NK-92 (cell line): ENCODE data around the gene SDHA.
"Not testable (repeated sequence)": the region's sequence is repeated elsewhere in the genome, so short reads cannot be mapped to it uniquely, and the experiment has no call there.

Experiments
- DNase-seq: peaks from one replicate; lab custom pipeline; 2025; ENCODE audit not compliant: unreplicated experiment; lab: John Stamatoyannopoulos, UW

The SDHA gene

DNA sequence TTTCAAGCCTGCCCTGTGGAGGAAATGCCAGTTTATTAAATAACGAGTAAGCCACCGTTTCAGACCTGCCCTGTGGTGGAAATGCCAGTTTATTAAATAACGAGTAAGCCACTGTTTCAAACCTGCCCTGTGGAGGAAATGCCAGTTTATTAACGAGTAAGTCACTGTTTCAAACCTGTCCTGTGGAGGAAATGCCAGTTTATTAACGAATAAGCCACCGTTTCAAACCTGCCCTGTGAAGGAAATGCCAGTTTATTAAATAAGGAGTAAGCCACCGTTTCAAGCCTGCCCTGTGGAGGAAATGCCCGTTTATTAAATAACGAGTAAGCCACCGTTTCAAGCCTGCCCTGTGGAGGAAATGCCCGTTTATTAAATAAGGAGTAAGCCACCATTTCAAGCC lies 33.9 kb downstream of the SDHA start:
- DNase-seq, result not testable (repeated sequence)

DNA sequence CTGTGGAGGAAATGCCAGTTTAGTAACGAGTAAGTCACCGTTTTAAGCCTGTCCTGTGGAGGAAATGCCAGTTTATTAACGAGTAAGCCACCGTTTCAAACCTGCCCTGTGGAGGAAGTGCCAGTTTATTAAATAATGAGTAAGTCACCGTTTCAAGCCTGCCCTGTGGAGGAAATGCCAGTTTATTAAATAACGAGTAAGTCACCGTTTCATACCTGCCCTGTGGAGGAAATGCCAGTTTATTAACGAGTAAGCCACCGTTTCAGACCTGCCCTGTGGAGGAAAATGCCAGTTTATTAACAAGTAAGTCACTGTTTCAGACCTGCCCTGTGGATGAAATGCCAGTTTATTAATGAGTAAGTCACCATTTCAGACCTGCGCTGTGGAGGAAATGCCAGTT lies 34.4 kb downstream of the SDHA start:
- DNase-seq, result no peak

DNA sequence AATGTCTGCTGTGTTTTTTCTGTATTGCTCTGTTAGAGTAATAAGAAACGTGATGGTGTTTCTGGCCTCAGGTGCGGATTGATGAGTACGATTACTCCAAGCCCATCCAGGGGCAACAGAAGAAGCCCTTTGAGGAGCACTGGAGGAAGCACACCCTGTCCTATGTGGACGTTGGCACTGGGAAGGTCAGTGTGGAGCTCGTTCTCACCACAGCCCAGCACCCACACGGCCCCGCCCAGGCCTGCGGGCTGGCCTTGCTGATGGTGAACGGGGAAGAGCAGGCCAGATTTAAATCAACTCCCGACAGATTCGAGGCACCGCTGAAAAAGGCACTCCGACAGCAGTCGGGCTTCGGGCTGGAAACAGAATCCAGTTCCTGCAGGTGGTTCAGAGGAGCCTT lies 36.2 kb downstream of the SDHA start:
- not testable (repeated sequence) for DNase-seq

DNA sequence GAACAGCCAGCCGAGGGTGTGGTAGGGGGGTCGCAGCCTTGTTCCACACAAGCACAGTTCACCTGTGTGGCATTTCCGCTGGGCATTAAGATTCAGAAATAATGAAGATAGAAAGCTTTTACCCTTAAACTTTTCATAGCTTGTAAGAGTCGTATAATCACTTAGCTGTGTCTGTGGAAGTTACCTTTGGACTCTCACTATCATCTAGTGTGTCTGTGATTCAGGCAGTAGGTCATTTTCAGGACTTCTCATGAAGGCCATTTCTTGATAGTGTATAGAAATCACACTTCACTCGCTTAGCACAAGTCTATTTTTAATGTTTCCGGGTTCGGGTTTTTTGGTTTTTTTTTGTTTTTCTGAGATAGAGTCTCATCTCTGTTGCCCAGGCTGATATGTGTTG lies 37.0 kb downstream of the SDHA start:
- not testable (repeated sequence) for DNase-seq

DNA sequence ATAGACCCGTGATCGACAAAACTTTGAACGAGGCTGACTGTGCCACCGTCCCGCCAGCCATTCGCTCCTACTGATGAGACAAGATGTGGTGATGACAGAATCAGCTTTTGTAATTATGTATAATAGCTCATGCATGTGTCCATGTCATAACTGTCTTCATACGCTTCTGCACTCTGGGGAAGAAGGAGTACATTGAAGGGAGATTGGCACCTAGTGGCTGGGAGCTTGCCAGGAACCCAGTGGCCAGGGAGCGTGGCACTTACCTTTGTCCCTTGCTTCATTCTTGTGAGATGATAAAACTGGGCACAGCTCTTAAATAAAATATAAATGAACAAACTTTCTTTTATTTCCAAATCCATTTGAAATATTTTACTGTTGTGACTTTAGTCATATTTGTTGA lies 38.2 kb downstream of the SDHA start:
- DNase-seq, result not testable (repeated sequence)

DNA sequence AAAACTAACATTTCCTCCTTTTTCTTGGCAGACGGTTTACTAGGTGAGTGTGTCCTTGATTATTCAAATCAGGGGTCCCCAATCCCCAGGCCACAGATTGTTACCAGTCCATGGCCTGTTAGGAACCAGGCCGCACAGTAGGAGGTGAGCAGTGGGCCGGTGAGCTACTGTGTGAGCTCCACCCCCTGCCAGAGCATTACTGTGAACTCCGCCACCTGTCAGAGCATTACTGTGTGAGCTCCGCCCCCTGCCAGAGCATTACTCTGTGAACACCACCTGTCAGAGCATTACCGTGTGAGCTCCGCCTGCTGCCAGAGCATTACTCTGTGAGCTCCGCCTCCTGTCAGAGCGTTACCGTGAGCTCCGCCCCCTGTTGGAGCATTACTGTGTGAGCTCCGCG lies 39.0 kb downstream of the SDHA start:
- DNase-seq, result no peak

DNA sequence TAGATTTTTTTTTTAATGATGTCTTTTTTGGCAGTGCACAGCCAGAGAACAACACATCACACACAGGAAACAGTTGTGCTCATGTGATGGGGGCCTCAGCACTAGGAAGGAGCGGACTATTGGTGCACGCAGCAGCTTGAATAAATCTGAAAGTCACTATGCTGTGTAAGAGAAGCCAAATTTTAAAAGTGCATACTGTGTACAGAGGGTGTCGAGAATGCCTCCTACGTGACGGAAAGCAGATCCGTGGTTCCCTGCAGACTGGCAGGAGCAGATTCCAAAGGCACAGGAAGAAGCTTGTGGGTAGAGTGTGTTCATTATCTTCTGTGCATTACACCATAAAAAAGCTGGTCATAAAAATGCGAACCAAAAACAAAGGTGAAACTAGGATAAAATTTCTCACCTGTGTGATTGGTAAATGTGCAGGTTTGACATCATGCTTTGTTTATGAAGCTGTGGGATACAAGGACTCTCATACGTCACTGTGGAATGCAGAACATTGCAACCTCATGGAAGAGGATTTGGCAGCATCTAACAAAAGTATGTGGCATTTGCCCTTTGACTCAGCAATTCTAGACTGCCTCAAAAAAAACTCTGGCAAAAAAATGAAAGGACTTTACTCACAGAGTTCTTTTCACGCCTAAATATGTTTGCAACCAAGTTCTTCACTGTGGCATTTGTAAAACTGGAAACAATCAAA lies 45.3 kb downstream of the SDHA start:
- not testable (repeated sequence) for DNase-seq

DNA sequence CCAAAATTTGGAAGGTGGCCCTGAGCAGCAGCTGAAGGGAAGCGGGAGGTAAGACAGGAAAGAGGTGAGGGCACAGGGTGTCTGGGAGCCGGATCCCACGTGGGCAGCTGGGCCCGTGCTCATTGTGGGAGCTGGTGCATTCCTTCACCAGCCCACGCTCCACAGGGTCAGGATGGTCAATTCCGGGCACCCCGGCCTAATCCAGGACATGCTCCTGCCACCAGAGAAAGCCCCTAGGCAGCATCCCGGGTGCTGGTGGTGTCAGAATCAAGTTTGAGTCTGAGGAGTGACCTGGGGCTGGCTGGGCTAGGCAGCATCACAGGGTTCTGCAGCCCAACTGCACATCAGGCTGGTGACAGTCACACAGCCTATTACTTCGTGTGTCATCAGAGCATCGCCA lies 46.2 kb downstream of the SDHA start:
- no peak for DNase-seq

DNA sequence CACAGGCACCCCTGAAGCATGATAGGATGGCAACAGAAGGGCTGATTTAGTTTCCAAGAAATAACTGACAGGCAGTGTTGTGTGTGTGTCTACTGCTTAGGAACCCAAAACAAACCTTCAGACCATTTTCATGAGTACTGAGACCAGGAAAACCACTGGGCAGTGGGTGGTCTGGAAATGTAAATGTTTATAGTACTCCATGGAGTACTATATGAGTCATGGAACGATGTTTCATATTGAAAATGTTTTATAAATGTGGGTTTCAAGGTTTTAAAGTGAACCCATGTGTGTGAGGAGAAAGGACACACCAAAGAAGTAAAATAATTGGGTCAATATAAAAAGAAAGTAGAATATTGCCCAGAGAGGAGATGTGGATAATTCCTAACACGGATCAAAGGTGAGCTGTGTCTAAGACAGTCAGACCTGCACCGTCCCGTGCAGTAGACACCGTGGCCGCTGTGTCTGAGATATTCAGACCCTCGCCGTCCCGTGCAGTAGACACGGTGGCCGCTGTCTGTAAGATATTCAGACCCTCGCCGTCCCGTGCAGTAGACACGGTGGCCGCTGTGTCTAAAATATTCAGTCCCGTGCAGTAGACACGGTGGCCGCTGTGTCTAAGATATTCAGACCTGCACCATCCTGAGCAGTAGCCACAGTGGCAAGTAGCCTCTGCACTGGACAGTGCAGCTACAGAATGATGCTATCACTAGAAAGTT lies 48.3 kb downstream of the SDHA start:
- DNase-seq, result not testable (repeated sequence)

DNA sequence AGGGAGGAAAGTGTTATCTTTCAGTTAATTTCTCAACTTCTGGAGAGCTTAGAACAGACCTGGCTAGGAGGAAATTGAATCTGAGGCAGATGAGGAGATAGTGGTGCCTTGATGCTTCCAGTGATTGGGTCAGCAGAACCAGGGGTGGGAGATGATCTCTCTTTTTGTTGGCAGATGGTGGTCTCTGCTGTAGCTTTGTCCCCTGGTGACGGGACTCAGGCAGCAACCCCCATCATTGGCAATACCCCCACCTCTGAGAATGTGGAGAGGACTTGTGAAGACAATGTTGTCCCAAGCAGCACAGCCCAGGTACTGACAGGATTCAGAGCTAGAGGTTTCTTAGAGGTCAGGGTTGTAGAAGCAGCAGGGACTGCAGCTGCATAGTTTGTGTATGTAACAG lies 49.6 kb downstream of the SDHA start:
- DNase-seq, result no peak

DNA sequence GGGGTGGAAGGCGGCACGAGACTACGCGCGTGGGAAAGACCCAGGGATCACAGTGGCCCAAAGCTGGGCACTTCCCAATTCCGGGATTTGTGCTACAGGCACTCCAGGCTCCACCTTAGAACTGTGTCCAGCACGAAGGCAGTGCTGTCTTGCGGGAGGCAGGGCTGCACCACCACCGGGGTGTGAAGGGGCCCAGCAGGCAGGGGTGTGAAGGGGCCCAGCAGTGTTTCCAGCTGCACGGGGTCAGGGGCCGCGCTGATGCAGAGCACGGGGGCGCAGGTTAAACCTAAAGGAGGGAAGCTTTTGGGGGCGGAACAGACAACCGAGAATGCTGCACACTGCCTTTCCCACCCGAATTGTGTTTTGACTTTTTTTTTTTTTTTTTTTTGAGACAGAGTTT lies 52.2 kb downstream of the SDHA start:
- no peak for DNase-seq

DNA sequence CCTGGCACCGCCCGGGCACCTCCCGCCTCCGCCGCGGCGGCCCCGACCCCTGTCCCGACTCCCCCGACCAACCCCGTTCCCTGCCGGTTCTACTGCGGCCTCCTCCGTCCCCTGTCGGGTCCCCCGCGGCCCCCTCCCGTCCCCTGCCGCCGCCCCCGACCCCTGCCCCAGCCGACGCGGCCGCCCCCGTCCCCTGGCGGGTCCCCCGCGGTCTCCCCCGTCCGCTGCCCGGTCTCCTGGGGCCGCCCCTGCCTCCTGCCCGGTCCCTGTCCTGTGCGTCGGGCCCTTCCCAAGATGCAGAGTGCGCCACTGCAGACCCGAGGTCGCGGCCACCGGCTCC lies 53.7 kb downstream of the SDHA start:
- not testable (repeated sequence) for DNase-seq

DNA sequence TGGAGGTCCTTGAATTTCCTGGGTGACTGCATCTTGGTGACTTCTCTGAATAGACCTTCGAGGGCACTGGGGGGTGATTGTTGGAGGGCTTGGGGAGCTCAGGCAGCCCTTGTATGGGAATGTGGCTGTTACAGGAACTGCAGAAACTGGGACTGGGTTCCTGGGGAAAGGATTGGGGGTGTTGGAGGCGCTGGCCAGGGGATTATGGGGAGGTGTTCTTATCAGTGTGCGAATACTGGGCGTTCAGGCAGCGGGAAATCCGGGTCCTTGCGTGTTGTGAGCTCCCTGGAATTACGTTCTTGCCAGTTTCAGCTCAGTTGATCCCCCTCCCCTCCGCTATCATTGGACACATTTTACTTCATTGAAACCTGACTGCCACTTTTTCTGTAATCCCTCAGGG lies 55.0 kb downstream of the SDHA start:
- DNase-seq, result not testable (repeated sequence)

DNA sequence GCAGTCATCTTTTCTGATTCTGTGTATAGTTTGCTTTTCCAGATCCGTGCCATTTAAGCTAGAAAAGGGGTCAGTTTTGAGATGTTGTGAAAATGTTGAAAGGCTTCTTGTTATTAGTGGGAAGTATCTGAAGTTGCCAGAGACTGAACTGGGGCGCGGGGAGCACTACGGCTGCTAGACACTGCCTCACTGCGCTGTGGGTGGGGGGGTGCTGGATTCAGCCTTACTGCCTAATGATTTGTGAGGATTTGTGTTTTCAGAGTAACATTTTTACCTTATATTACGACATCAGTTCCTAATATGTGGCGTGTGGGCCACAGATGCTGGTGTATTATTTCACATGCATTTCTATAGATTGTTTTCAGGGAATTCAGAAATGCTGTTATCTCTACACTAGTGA lies 55.4 kb downstream of the SDHA start:
- DNase-seq, result not testable (repeated sequence)

DNA sequence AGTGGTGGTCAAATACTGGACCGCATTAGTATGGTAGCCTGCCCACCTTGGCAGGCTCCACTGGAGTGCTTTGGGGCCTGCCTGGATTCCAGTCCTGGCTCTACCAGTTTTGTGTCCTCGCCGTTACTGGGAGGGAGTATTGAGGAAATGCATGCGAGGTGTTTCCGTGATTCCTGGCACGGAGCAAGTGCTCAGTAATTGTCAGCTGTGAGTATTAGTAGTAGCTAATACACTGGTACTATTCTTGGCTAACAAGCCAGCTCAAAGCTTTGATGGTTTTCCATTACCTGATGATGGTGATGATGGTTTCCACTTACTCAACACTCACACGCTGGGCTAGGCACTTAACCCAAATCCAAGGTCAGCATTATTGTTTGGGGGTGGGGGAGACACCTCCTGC lies 56.2 kb downstream of the SDHA start:
- DNase-seq, result not testable (repeated sequence)

DNA sequence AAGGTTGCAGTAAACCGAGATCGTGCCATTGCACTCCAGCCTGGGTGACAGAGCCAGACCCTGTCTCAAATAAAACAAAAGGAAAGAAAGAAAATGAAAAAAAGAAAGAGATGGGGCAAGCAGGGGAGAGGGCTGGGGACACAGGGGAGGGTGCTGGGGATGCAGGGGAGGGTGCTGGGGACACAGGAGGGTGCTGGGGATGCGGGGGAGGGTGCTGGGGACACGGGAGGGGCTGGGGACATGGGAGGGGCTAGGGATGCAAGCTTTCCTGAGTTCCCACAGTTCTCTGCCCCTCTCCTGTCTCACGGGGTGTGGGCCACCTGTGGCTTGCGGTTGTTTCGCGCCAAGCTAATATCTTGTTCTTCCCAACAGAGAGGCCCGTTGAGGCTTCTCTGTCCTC lies 60.5 kb downstream of the SDHA start:
- no peak for DNase-seq

DNA sequence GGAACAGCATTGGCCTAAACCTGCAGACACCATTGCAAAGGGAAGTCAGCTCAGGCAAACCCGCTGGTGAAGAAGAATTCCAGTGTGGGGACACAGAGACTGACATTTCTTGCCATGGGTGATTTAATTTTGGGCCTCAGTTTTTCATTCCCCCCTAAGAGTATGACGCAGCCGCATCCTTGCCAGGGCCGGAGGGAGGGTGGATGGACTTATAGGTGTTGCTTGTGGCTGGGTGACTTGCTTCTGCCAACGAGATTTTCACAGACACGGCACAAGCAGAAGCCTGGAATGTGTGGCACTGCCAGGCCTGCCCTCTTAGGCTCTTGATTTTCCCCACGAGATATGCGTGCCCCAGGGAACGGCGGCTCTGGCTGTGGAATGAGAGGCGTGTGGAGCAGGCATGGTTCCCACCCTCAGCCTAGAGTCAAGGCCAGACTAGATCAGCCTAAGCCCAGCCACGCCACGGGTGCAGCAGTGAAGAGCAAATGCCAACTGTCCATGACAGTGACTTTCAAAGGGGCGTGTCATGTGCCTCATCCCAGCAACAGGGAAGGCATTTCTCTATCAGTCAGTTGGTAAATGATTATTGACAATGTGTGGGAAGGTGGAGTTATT lies 61.0 kb downstream of the SDHA start:
- DNase-seq, result not testable (repeated sequence)

DNA sequence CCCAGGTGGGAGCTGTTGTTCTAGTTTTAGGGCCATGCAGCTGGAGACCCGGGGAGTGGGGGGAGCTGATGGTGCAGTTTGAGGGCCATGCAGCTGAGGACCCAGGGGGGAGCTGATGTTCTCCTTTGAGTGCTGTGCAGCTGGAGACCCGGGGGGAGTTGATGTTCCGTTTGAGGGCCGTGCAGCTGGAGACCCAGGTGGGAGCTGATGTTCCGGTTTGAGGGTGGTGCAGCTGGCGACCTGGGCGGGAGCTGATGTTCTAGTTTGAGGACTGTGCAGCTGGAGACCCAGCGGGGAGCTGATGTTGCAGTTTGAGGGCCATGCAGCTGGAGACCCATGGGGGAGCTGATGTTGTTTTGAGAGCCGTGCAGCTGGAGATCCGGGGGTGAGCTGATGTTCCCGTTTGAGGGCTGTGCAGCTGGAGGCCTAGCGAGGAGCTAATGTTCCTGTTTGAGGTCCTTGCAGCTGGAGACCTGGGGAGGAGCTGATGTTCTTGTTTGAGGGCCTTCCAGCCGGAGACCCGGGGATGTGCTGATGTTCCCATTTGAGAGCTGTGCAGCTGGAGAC lies 68.0 kb downstream of the SDHA start:
- no peak for DNase-seq

DNA sequence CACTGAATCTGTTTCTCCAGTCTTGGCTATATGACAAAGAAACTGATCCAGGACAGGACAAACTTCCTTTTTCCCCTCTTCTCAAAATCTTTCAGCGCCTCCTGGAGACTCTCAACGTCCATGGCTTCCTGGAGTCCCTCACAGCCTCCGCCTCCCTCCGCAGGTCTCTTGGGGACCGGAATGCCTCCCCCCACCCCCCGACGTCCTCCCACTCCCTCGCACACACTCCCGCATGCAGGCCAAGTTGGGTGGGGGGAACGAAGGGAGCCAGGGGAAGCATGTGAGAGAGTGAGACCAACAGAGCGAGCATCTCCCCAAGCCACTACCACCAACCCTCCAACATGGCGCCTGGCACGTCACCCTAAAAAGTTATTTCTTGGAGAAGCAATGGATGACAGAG lies 72.1 kb downstream of the SDHA start:
- DNase-seq, result not testable (repeated sequence)

DNA sequence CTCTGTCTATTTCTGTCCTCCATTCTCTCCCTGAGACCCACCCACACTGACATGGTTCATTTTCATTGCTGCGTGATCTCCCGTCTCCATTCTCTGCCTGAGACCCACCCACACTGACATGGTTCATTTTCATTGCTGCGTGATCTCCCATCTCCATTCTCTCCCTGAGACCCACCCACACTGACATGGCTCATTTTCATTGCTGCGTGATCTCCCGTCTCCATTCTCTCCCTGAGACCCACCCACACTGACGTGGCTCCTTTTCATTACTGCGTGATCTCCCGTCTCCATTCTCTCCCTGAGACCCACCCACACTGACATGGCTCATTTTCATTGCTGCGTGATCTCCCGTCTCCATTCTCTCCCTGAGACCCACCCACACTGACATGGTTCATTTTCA lies 73.2 kb downstream of the SDHA start:
- DNase-seq, result not testable (repeated sequence)

DNA sequence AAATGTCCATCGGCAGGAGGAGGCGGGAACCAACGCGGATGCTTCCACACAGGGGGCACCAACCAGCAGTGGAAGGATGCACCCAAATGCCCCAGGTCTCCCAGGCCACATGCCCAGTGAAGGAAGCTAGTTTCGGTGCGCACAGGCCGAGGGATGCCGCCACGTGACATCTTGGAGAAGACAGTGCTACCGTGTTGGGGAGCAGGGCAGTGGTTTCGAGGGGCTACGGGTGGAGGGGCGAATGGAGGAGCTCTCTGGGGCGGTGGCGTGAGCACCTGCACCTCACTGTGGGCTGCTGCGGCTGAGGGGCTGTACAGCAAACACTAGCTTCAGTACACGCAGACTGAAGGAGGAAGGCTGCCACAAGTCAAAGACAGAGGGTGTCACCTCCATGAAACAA lies 76.7 kb downstream of the SDHA start:
- not testable (repeated sequence) for DNase-seq

DNA sequence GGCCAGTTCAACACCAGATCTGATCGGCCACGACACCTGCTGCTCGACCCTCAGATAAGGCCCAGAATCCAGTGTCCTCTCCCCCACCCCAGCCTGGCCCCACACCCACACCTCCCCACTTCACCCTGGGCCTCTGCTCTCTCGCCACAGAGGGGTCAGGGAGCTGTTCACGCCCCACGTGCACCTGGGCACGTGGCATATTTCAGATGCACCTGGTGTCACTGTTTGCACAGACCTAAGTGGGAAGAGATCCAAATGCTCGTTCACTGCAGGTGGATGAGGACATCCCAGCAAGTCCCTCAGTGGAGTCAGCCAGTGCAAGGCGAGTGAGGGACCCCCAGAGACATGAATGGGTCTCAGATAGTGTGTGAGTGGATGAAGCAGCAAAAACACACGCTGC lies 78.1 kb downstream of the SDHA start:
- DNase-seq, result not testable (repeated sequence)
